H1 (cell line): ENCODE data around the gene CLCF1. TPM values are rescaled to one million over a fixed set of nuclear protein-coding genes. Genes with fewer than 3 reads are reported as not detected.

ENCODE experiments used
- HDAC6 ChIP-seq: IDR thresholded peaks from one replicate; pipeline ENCODE4 v1.7.1; 2012; ENCODE audit warnings: low read depth, mild to moderate bottlenecking, inconsistent platforms, low read length, moderate library complexity
- JUND ChIP-seq: IDR thresholded peaks from 2 replicates; pipeline ENCODE4 v1.6.1; 2011; ENCODE audit warnings: mild to moderate bottlenecking, improper control_type of control experiment, low read length
- SRF ChIP-seq: IDR thresholded peaks from 2 replicates; pipeline ENCODE4 v1.6.1; 2011; ENCODE audit warnings: mild to moderate bottlenecking, low read depth, low read length, moderate library complexity
- polyA plus RNA-seq, 7 experiments: library from polyadenylated mRNA; depleted of rRNA in 3 of 7; stranded (reverse) in 5 of 7; unstranded in 2 of 7; fragments of >200 nt in 5 of 7; fragments of 200-250 nt in 2 of 7; gene quantifications; 1 replicate in 5 of 7; 2 replicates in 1 of 7; 4 replicates in 1 of 7; pipeline versions ENCODE4 v1.2.1 to v1.2.3, GENCODE V29; 2011 to 2013; ENCODE audit warnings: missing spikeins in 2 of 7, mixed read lengths in 2 of 7
- total RNA-seq: library from RNA; stranded (reverse); fragmentation: NEBNext Ultra II Directional; extraction: Animal tissue kit (Norgen Biotek cat#: 25700); gene quantifications from 2 replicates; pipeline ENCODE4 v1.2.1, GENCODE V29; 2021

The CLCF1 gene
- total and polyA plus RNA-seq, 2 of the 8 experiments (the other 6 are each of a cell fraction or from before 2014, with no cell fraction given): 0.32 to 1.2 TPM

DNA sequence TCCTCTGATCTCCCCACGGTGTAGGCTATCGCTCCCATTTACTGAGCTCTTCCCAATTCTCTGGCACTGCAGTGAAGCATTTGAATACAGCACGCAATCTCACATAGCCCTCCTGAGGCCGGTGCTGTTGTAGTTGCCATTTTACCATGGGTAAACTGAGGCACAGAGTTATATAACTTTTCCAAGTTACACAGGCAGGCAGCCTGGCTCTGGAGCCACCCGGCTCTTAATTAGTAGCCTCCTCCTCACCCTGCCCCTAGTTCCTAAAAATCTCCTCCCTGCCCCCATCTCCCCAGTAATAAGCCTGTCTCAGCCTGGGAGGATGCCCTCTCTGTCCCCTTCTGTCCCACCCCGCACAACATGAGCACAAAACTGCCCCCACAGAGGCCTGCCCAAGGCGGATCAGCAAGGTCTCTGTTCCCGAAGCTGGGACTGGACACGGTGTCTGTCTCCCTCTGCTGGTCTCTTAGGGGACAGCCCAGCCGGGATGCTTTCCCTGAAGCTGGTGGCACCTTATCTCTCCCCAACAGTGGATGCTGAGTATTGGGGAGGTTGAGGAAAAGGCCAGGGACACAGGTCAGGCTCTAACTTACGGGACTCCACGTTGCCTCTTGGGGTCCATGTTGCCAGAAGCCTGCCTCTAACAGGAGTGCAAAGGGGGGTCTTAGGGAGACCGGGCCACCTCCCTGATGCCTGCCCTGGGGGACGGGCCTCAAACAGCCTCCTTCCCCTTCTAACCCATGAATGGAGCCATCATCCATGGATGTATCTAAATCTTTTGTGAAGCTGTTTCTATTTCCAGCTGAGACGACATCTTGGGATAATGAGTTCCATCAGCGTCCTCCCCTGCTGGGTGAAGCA lies 9.1 kb upstream of the CLCF1 start (continued):
- TF ChIP-seq JUND (peak; percentile 56; the same call in 1 of the 2 replicates), HDAC6 (no peak), SRF (no peak)
